Stimulated activated CD8-positive, alpha-beta memory T cell treated with anti-CD3 and anti-CD28 coated beads, Interleukin-7, amount 100 ng/mL, for 48 hours (primary cell): ENCODE measurements around the gene DGLUCY.
"Not testable (repeated sequence)": the region's sequence is repeated elsewhere in the genome, so short reads cannot be mapped to it uniquely, and the experiment has no call there.

Experiments used
- DNase-seq, 2 donors: peaks; one replicate each; pipeline ENCODE4 v3.0.0-alpha.2; 2020; ENCODE audit warnings: low read depth in 1 of 2; ENCODE audit errors: extremely low read depth in 1 of 2

The DGLUCY gene

GRCh38 chr14:91255026-91255695, 141.3 kb downstream of the DGLUCY start:
- DNase-seq: no peak

- DNase-seq: no peak
These were observed 142.8 kb downstream of the DGLUCY start for GRCh38 chr14:91256661-91257060.

- DNase-seq: no peak
These were observed 143.6 kb downstream of the DGLUCY start for GRCh38 chr14:91257328-91258010.

GRCh38 chr14:91258011-91258618, 144.2 kb downstream of the DGLUCY start:
- no peak for DNase-seq

GRCh38 chr14:91258876-91259275, 145.0 kb downstream of the DGLUCY start:
- DNase-seq: no peak

GRCh38 chr14:91261115-91261514, 147.2 kb downstream of the DGLUCY start:
- DNase-seq: peak in 1 of 2 donors; percentile 54

- no peak for DNase-seq
These were observed 148.2 kb downstream of the DGLUCY start for GRCh38 chr14:91261986-91262549.

GRCh38 chr14:91263329-91263728, 149.5 kb downstream of the DGLUCY start:
- no peak for DNase-seq

- DNase-seq: no peak
These were observed 150.6 kb downstream of the DGLUCY start for GRCh38 chr14:91264151-91265150.

GRCh38 chr14:91265404-91265803, 151.5 kb downstream of the DGLUCY start:
- DNase-seq: no peak

- DNase-seq: not testable (repeated sequence)
These were observed 152.4 kb downstream of the DGLUCY start for GRCh38 chr14:91266276-91266675.

GRCh38 chr14:91267965-91268437, 154.1 kb downstream of the DGLUCY start:
- no peak for DNase-seq

- DNase-seq: no peak
These were observed 155.5 kb downstream of the DGLUCY start for GRCh38 chr14:91269076-91269991.

GRCh38 chr14:91270188-91270587, 156.3 kb downstream of the DGLUCY start:
- DNase-seq: no peak

- no peak for DNase-seq
These were observed 156.7 kb downstream of the DGLUCY start for GRCh38 chr14:91270619-91271018.

- DNase-seq: no peak
These were observed 157.8 kb downstream of the DGLUCY start for GRCh38 chr14:91271639-91272038.

GRCh38 chr14:91272341-91273272, 158.7 kb downstream of the DGLUCY start:
- DNase-seq: no peak

GRCh38 chr14:91273273-91273884, 159.5 kb downstream of the DGLUCY start:
- no peak for DNase-seq
